T1000 (cell line): Measurements from ENCODE around the gene HLA-DOB.
A peak's percentile ranks its signal among the peaks of the same experiment; 100 is the strongest.

Experiments
- DNase-seq: peaks from one replicate; lab custom pipeline; 2025; ENCODE audit warnings: mixed read lengths; lab: John Stamatoyannopoulos, UW

The HLA-DOB gene

DNA sequence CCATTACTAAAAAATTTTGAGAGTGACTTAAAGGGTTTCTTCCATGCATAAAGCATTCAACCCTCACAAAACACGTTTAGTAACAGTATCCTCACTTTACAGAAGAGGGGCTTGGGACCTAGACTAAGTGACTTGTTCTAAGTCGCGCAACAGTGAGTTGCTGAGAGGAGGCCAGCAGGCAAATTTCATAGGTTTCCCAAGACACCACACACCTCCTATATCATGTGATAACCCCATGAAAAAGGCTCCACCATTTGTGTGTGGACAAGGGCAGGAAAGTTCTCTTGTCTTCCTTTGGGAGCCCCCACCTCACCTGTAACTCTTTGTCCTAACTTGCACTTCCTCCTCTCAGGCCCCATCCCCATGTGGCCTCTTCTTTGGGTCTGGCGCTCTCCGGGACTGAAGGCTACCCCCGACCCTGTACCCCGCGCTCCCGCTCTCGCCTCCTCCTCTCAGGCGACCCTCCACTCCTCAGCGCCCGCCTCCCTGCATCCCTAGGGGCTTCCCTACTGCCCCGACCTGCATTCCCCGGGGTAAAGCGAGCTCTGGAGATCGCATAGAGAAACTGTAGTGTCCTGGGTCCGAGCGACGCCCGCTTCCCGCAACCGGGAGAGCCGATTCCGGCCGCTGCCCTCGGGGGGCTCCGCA lies 26.7 kb upstream of the HLA-DOB start:
- no peak for DNase-seq

DNA sequence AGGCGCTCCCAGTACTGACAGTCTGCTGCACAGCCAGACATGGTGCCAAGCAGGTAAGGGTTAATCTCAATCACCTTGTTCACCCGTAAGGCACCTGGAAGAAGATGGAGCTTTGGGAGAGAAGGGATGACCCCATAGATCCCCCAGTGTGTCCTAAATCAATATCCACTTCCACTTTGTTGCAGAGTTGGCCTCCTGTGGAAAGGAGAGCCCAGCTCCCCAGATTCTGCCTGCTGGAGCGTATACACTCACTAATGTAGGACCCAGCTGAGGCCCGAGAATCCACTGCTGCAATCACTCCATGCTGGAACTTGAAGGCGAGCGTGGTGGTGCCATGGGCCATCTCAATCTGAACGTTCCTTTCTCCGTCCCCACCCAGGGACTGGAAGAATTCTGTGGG lies 25.9 kb upstream of the HLA-DOB start:
- DNase-seq = no peak

GRCh38 chr6:32842021-32842650 lies 25.3 kb upstream of the HLA-DOB start:
- no peak for DNase-seq

GRCh38 chr6:32840604-32841246 lies 23.9 kb upstream of the HLA-DOB start:
- no peak for DNase-seq

DNA sequence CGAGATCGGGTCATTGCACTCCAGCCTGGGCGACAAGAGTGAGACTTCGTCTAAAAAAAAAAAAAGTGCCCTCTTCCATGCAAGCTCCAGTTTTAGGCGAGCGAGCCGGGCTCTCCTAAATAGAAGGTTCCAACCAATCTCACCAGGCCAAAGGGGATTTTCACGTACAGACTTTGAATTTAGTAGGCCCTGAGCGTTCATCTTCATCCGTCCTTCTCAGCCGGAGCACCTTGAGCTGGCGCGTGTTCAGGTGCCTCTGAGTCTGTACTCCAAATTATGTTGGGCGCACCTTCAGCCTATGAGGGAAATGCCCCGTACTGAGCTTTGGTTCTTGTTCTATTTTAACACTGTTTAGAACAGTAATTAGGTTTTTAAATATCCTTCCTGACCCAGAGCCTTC lies 22.6 kb upstream of the HLA-DOB start:
- DNase-seq = no peak

- DNase-seq = peak; percentile 92
Measured at GRCh38 chr6:32838114-32838958, 21.5 kb upstream of the HLA-DOB start, which contains the start of gene TAP2. TSS of gene TAP2 (minus strand) at chr6:32838739. CDS start at chr6:32838233, 506 bp downstream.

GRCh38 chr6:32837651-32838113 lies 20.9 kb upstream of the HLA-DOB start:
- no peak for DNase-seq

DNA sequence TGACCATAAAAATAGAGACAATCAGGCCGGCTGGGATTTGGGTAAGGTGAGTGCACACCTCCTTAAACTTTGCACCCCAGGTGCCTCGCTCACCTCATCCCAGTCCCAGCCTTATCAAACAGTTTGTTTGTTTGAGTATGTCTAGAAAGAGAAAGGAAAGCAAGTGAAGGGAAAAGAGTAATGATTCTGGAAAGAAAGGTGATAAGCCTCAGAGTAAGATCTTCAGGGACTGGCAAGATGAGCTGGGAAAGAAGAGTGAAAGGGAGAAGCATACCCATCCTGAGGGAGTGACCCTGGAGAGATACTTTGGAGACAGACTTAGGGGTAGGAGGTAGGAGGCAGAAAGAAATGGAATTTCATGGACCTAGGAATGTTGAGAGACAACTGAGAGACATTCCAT lies 20.1 kb upstream of the HLA-DOB start:
- DNase-seq = no peak

- DNase-seq = no peak
Measured at GRCh38 chr6:32835167-32835893, 18.5 kb upstream of the HLA-DOB start.

DNA sequence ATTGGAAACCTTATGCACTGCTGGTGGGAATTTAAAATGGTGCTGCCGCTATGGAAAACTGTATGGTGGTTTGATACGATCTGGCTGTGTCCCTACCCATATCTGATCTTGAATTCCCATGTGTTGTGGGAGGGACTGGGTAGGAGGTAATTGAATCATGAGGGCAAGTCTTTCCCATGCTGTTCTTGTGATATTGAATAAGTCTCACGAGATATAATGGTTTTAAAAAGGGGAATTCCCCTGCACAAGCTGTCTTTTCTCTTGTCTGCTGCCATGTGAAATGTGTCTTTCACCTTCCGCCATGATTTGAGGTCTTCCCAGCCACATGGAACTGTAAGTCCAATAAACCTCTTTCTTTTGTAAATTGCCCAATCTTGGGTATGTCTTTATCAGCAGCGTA lies 16.9 kb upstream of the HLA-DOB start:
- no peak for DNase-seq

- DNase-seq = no peak
Measured at GRCh38 chr6:32832535-32832934, 15.7 kb upstream of the HLA-DOB start.

DNA sequence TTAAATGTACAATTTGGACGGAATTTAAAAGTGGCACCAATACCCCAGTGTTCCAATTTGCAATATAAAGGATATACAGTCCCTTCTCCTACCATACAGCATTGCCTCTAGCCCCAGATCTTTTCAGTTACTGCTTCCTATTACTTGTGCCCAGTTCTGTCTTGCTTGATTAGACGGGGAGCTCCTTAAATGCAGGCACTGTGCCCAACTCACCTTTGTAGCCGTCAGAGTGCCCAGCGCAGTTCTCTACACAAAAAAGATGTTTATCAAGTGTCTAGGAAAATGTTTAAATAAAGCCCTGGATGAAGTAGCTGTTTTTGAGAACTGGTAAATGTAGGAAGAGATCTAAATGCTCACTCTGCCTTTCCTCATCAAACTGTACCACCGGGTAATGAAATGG lies 14.1 kb upstream of the HLA-DOB start:
- DNase-seq = no peak

- no peak for DNase-seq
Measured at GRCh38 chr6:32830017-32830416, 13.2 kb upstream of the HLA-DOB start.

GRCh38 chr6:32829495-32829894 lies 12.7 kb upstream of the HLA-DOB start:
- DNase-seq = no peak

GRCh38 chr6:32827025-32827424 lies 10.2 kb upstream of the HLA-DOB start:
- no peak for DNase-seq

DNA sequence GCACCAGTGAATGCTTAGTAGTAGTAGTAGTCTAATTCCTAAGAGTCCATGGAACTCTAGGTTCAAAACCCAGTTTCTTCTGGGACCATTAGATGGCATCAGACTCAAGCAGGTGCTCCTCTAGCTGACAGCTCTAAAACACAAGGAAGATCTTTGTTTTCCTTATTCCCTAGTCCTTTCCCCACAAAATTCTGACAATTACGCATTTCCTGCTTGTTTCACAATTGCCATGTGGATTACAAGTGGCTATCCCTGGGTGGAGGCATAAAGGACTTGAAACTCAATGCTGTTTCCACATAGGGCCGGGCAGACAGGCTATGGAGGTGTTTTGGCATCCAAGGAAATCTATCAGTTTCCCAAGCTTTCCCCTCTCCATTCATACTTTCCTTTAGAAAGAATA lies 9.2 kb upstream of the HLA-DOB start:
- DNase-seq = no peak

DNA sequence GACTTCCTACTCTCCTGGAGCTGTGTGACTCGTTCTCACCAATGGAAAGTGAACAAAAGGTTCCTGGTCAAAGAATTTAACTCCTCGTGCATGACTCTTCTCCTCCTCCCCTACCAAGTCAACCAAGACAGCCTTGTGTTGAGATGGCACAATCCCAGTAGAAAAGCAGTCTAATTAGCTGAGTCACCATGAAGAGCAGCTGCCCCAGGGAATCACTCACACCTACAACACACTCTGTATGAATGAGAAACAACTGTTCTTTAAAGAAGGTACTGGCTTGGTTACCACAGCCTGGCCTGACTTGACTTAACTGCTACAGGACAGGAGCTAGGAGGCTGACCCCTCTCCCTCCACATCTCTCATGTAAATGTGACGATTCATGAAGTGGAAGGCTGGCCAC lies 2.9 kb upstream of the HLA-DOB start:
- DNase-seq = no peak

DNA sequence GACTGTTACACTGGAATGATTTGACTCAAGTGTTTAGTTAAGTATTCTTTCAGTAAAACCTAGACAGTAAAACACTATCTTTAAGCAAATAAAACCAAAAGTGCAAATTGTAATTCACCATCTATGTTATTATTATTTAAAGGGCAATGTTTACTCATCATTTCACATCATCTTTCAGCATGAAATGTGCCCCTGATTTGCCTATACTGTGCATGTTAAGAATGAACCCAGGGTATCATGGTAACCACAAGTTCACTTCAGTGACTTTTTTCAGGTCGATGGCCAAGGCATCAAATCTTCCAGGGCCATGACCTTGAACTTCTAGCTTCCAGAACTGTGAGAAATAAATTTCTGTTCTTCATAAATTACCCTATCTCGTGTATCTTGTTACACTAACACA lies 2.1 kb upstream of the HLA-DOB start:
- DNase-seq = no peak

GRCh38 chr6:32815996-32816395 lies 806 bp downstream of the HLA-DOB start:
- DNase-seq = no peak

- DNase-seq = no peak
Measured at GRCh38 chr6:32815115-32815514, 1.7 kb downstream of the HLA-DOB start.

- DNase-seq = no peak
Measured at GRCh38 chr6:32814145-32814544, 2.7 kb downstream of the HLA-DOB start.

GRCh38 chr6:32809171-32809570 lies 7.6 kb downstream of the HLA-DOB start:
- DNase-seq = no peak
